DMS79 (cell line): ENCODE results near the gene MCC.

Source experiments
- DNase-seq: peaks from one replicate; lab custom pipeline; 2025; lab: John Stamatoyannopoulos, UW

MCC gene

GRCh38 chr5:113110117-113110516, 378.1 kb downstream of the MCC start:
- no peak for DNase-seq

- no peak for DNase-seq
Observed at GRCh38 chr5:113109344-113109743, 378.9 kb downstream of the MCC start.

GRCh38 chr5:113108485-113108884, 379.8 kb downstream of the MCC start:
- no peak for DNase-seq

- DNase-seq = no peak
Observed at GRCh38 chr5:113106821-113107220, 381.4 kb downstream of the MCC start.

GRCh38 chr5:113105693-113106280, 382.5 kb downstream of the MCC start:
- no peak for DNase-seq

GRCh38 chr5:113103330-113103729, 384.9 kb downstream of the MCC start:
- DNase-seq = no peak

- DNase-seq = no peak
Observed at GRCh38 chr5:113102121-113102531, 386.1 kb downstream of the MCC start.

GRCh38 chr5:113100981-113101380, 387.3 kb downstream of the MCC start:
- DNase-seq = no peak

GRCh38 chr5:113099822-113100221, 388.4 kb downstream of the MCC start:
- DNase-seq = no peak

GRCh38 chr5:113098378-113098777, 389.9 kb downstream of the MCC start:
- no peak for DNase-seq

- no peak for DNase-seq
Observed at GRCh38 chr5:113095831-113096230, 392.4 kb downstream of the MCC start.

- no peak for DNase-seq
Observed at GRCh38 chr5:113093558-113093957, 394.7 kb downstream of the MCC start.

- DNase-seq = no peak
Observed at GRCh38 chr5:113092683-113093082, 395.6 kb downstream of the MCC start.

- no peak for DNase-seq
Observed at GRCh38 chr5:113091622-113092021, 396.6 kb downstream of the MCC start.

GRCh38 chr5:113090336-113091106, 397.7 kb downstream of the MCC start:
- no peak for DNase-seq

GRCh38 chr5:113089653-113090335, 398.5 kb downstream of the MCC start:
- DNase-seq = no peak

- DNase-seq = no peak
Observed at GRCh38 chr5:113087976-113088514, 400.2 kb downstream of the MCC start.

GRCh38 chr5:113085880-113086409, 402.3 kb downstream of the MCC start:
- peak; percentile 40 for DNase-seq

GRCh38 chr5:113085084-113085414, 403.2 kb downstream of the MCC start:
- no peak for DNase-seq

- no peak for DNase-seq
Observed at GRCh38 chr5:113084402-113085083, 403.7 kb downstream of the MCC start.

- no peak for DNase-seq
Observed at GRCh38 chr5:113083481-113083880, 404.8 kb downstream of the MCC start.

- DNase-seq = no peak
Observed at GRCh38 chr5:113082547-113082905, 405.7 kb downstream of the MCC start.
